GM23248 (cell line): Measurements from ENCODE around the gene RNF149.

Source experiments
- EZH2 ChIP-seq: fragments of 200-600 bp; sonication (generic); IDR thresholded peaks from 2 replicates; pipeline ENCODE4 v1.6.1; 2018; ENCODE audit warnings: antibody characterized with exemption, mild to moderate bottlenecking; ENCODE audit not compliant: insufficient read depth, poor library complexity, severe bottlenecking
- EZH2phosphoT487 ChIP-seq: fragments of 200-600 bp; sonication (generic); IDR thresholded peaks from 2 replicates; pipeline ENCODE4 v1.6.1; 2018; ENCODE audit warnings: antibody characterized with exemption, moderate library complexity, mild to moderate bottlenecking, low read depth; ENCODE audit not compliant: insufficient read depth

- no peak for TF ChIP-seq EZH2
- no peak for TF ChIP-seq EZH2phosphoT487
Measured at GRCh38 chr2:101265893-101266499, 42.5 kb downstream of the RNF149 start.
